KOPT-K1 (cell line): ENCODE data around the gene CTU2.

Experiments
- H3K27ac ChIP-seq: fragments of 200-600 bp; sonication (generic); 2 replicates; pipeline ENCODE4 v1.5.1; 2016; ENCODE audit warnings: antibody characterized with exemption, mild to moderate bottlenecking, low read depth, low read length; ENCODE audit not compliant: poor library complexity, severe bottlenecking
- H3K36me3 ChIP-seq: fragments of 200-600 bp; sonication (generic); 2 replicates; pipeline ENCODE4 v1.5.1; 2017; ENCODE audit warnings: antibody characterized with exemption, mild to moderate bottlenecking, low read length, moderate library complexity; ENCODE audit not compliant: insufficient read depth
- H3K9me3 ChIP-seq: fragments of 200-600 bp; sonication (generic); 2 replicates; pipeline ENCODE4 v1.5.1; 2017; ENCODE audit warnings: antibody characterized with exemption, low read length, mild to moderate bottlenecking; ENCODE audit not compliant: insufficient read depth, poor library complexity, severe bottlenecking

Gene CTU2

DNA sequence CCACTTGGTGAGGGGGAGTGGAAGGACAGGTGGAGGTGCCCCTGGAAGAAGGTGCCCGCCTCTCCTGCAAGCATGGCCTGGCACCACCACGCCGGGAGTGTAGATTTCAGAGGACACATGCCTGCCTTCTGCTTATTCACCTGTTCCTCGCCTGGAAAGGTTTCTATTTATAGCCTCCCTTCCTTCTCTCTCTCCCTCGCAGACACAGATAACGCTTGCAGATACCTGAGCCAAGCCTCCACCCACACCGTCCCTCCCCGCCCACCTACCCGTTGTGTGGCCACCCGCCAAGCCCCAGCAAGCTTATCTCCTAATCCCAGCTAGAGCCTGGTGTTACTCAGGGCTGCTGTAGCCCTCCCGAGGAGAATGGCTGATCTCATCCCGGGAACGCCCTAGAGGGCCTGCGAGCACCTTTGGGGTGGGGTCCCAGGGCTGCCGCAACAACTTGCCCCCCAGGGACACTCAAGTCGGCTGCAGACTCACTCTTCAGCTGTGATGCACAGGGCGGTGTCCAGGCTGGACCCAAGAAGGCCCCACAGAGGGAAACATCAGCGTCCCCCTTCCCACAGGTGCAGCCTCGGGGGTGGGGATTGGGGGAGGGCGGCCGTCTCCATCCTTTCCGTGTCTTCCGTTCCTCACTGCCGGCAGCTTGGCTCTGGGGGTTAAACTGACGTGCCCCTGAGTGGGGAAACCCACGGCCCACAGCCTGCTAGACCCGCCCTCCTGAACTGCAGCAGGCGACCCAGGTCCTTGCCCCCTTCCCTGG, 18.1 kb upstream of the CTU2 start:
- Histone ChIP-seq H3K9me3 (no peaks in the 10 kb centered on the region), H3K27ac (no peak overlapping the region), H3K36me3 (no peaks in the 10 kb centered on the region)

DNA sequence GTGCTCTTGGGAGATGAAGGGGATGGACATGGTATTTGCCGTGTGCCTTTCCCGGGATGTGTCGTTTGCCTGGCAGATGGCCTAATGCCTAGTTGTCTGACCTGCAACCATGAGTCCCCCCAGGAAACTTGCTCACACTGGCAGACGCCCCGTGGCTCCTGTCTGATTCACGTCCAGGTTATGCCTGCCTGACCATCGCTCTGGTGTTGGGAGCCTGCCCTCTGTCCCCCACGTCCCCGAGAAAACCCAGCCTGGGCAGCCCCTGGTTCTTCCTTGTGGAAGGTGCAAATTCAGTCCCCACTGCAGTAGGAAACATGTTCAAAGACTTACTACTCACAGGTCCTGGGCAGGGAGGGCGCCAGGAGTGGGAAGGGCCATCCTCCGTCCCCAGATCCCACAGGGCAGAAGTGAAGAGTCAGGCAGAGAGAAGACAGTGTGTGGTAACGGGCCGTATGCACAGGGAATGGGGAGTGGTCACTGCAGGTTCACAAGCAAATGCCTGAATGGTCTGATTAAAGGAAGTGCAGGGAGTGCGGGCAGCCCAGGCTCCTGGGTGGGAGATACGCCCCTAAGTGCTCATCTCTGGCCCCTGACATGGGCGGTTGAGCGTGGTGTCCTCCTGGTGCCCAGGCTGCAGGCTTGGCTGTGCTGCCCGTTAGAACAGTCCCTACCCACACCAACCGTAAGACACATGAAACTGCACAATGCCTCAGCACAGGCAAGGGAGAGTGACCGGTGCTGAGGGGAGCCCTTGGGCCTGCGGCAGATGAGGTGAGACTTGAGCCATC, 15.8 kb upstream of the CTU2 start:
- H3K9me3 ChIP-seq = no peaks in the 10 kb centered on the region

DNA sequence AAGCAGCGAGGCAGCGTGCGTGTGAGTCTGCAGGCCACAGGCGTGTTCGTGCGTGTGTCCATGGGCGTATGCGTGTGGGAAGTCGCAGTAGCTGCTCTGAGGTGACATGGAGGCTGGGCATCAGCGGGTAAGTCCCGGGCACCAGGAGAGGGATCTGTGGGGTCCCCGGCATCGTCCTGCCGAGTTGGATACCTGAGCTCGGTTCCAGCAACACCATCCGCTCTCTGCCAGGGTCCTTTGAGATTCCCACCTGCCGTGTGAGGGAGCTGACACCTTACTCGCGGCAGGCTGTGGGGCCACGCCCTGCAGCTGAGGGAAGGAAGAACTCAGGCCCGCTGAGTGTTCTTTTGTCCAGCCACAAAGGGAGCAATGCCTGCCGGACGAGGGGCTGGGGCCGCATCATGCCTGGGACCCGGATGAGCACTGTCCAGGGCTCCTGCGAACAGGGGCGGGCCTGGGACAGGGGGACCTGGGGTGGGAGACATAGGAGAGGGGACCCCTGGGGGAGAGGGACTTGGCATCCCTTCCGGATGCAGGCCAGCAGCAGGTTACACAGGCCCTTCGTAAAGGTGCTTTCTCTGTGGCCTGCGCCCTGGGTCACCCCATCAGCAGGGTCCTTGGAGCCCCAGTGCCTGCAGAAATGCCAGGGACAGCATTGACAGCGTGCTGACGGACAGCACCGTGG, 15.0 kb upstream of the CTU2 start:
- peaks cover 8% of the 10 kb centered on the region; the same call in 1 of the 2 replicates for H3K36me3 ChIP-seq
- H3K9me3 ChIP-seq = no peaks in the 10 kb centered on the region
- H3K27ac ChIP-seq = no peak overlapping the region

More for the DNA sequence above, 15.8 kb upstream of the CTU2 start:
- H3K27ac ChIP-seq = no peak overlapping the region
- peaks cover under 1% of the 10 kb centered on the region; the same call in 1 of the 2 replicates for H3K36me3 ChIP-seq

DNA sequence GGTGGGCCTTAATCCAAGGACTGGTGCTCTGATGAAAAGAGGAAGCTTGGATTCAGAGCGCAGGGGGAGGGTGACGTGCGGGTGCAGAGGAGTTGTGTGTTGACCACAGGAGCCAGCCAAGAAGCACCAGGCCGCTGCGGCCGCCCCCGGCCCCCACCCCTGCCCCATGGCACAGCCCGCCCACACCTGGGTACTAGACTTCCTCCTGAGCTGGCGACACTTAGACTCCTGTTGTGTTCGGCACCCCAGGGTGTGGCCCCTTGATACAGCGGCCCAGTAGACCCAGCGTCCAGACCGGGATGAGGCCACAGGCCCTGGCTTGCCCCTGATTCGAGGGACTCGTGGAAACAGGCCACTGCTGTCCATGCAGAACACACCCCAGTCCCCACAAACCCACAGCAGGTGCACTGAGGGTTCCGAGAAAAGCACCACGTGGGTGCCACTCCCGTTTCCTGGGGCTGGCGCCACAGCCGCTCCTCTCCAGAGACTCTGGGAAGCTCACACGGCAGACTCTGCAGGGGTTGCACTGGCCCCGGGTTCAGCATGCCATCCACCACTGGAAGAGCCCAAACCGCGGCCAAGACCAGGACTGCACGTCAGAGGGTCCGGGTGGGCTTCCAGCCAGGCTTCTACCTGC, 14.3 kb upstream of the CTU2 start:
- Histone ChIP-seq H3K27ac (peak overlapping the region; percentile 49), H3K36me3 (peaks cover 15% of the 10 kb centered on the region), H3K9me3 (no peaks in the 10 kb centered on the region)

DNA sequence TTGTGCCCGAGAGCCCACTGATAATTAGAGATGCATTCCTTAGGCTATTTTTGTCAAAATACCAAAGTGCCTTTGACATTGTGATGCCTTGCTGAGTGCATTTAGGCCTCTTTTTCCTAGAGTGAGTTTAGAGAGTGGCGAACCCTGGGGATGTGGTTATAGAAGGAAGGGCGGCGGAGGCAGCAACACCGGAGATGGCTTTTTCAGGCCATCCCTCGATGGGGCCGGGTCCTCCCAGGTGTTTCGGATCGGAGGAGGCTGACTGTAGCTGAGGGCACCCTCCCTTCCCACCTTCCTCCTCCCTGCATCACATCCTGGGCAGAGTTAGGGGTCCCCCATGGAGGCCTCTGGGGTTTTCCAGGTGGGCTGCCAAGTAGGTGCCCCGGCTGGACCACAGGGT, 13.4 kb upstream of the CTU2 start:
- Histone ChIP-seq H3K9me3 (no peaks in the 10 kb centered on the region), H3K36me3 (peaks cover 23% of the 10 kb centered on the region), H3K27ac (peak overlapping the region; percentile 49)

DNA sequence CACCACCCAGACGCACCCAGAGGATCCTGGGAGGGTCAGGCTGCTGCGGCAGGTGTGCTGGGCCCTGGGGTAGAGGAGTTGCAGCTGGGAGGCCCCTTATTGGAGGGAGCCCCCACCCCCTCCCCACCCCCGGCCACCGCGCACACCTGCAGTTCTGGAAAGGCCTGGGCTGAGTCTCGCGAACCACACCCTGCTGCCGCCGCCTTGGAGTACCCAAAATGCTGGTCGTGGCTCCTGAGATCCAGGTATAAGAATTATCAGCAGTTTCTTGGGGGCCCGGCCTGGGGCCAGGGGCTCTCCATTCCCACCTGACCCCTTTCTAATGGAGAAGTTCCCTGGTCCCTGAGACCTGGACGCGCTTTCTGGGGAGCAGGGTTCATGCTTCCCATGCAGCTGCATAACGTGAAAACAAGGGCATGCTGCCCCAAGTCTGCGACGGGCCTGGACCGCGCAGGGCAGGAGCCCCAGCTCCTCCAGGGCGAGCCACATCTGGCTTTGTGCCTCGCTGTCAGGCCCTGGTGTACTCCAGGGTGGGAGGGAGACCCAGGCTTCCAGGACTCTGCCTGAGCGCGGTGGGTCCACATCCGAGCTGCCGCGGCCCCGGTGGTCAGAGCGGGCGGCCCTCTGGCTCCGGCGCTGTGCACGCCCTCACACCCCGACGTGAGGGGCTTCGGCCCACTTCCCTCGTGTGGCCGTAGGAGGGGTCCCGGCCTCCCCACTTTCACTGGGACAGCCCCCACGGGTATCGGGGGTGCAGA, 12.7 kb upstream of the CTU2 start:
- Histone ChIP-seq H3K36me3 (peaks cover 30% of the 10 kb centered on the region), H3K27ac (peak overlapping the region; percentile 49)

DNA sequence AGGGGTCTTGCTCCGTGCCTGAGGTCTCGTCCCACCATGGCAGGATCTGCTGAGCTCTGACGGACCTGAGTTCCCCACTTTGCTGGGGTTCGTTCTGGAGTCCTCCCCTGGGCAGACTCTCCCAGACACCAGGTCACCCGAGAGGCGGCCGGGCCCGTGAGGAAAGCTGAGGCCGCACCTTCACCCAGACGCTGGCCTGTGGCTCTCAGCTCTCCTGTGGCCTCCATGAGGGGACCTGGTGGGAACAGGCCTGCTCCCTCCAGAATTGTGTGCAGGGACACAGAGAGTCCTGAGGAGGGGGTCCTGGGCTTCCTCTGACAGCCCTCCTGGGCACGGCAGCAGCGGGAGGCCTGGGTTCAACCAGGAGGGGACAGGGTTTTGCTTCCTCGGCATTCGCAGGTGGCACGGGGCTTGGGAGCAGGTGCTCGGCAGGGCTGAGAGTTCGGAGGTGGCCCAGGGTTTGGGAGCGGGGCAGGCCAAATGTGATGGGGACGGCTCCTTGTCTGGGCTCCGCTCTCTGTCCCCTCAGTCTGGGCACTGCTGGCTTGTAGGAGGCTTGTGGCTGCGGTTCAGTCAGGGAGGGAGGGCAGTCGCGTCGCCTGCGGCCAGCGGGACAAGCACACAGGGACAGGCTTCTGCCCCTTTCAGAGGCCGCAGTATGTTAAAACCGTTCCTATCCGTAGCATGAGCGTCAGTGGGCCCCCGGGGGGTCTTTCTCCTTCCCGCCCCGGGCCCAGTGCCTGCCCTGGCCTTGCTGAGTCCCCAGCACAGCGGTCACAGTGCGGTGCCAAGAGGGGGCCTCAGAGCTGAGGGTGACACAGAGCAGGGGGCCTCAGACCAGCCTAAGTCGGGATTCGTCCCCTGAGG, 11.8 kb upstream of the CTU2 start:
- peaks cover 39% of the 10 kb centered on the region for H3K36me3 ChIP-seq
- H3K27ac ChIP-seq = no peak overlapping the region
- H3K9me3 ChIP-seq = no peaks in the 10 kb centered on the region

More for the DNA sequence above, 12.7 kb upstream of the CTU2 start:
- no peaks in the 10 kb centered on the region for H3K9me3 ChIP-seq

DNA sequence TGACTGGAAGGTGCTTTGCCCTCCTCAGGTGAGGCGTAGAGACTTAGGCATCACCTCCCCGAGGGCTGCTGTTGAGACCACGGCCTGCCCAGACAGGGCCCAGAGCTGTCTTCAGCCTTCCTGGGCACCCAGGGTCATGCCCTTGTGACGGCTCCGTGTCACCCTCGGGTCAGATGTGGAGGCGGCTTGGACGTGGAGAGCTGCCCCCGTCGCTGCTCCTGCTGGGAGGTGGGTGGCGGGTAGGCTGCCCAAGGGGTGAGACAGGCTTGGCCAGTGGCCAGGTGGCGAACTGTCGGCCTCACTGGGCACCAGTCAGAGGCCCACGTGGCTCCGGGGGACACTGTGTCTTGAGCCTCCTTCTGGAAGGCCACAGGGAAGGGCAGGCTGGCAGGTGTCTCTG, 11.1 kb upstream of the CTU2 start:
- no peaks in the 10 kb centered on the region for H3K9me3 ChIP-seq
- H3K36me3 ChIP-seq = peaks cover 41% of the 10 kb centered on the region

DNA sequence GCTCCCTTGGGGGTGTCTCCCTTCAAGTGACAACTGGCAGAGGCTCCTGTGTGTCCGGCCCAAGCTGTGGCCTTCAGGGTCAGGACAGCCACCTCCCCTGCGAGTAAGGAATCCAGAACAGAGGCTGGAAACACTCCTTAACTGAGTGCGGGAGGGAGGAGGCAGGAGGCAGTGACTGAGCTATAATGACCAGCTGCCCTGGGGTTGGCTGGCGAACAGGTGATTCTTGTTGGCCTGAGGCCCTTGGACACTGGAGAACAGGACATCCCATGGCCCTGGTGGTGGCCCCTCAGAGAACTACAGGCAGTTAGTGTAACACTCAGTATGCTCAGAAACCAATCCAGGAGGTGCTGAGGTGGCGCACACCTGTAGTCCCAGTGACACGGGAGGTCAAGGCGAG, 10.6 kb upstream of the CTU2 start:
- Histone ChIP-seq H3K9me3 (no peaks in the 10 kb centered on the region), H3K36me3 (peaks cover 41% of the 10 kb centered on the region), H3K27ac (no peak overlapping the region)

More for the DNA sequence above, 11.1 kb upstream of the CTU2 start:
- H3K27ac ChIP-seq = no peak overlapping the region

DNA sequence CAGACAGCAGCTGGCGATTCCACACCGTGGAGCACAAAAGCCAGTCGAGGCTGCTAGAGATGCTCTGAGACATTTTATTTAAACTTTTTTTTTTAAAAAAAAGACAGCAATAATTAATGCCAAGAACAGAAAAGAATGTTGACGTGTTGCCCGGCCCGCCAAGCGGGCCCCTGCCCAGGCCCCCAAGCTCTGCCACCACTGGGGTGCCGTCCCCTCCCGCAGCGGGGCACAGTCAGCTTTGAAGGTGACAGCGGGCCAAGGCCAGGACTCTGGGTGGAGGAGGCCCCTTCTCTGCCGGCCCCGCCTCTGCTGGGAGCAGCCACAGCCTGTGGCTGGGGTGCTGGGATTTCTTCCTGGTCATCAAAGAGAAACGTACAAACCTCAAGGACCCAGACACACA, 9.9 kb upstream of the CTU2 start:
- Histone ChIP-seq H3K36me3 (peaks cover 41% of the 10 kb centered on the region), H3K27ac (no peak overlapping the region), H3K9me3 (no peaks in the 10 kb centered on the region)

DNA sequence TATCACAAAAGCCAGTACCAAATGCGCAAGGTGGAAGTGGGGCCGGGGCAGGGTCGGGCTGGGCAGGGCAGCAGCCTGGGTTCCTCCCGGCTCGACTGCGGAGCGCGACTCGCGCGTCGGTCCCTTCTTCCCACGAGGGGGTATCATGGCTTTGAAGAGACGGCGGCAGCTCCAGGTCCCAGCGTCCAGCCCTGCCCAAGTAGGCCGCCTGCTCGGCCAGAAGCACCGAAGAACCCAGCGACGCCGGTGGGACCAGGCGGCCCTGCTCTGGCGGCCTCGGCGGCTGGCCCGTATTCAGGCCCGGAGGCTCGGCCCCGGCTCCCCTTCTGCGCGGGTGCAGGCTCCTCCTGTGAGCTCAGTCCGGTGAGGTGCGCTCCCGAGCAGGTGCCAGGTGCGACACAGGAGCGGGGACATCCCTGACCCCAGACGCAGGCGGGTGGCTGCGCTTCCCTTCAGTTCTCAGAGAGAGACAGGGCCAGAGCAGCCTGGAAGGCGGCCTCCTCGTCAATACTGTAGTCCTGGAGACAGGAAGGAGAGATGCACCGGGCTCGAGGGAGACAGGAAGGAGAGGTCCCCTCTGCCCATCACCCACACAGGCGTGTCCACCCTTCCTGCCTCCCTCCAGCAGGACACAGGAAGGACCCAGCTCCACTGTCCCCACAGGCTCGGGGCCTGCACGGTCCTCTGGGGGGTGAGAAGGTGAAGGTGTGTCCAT, 9.0 kb upstream of the CTU2 start:
- Histone ChIP-seq H3K9me3 (no peaks in the 10 kb centered on the region), H3K27ac (no peak overlapping the region), H3K36me3 (peaks cover 41% of the 10 kb centered on the region)

DNA sequence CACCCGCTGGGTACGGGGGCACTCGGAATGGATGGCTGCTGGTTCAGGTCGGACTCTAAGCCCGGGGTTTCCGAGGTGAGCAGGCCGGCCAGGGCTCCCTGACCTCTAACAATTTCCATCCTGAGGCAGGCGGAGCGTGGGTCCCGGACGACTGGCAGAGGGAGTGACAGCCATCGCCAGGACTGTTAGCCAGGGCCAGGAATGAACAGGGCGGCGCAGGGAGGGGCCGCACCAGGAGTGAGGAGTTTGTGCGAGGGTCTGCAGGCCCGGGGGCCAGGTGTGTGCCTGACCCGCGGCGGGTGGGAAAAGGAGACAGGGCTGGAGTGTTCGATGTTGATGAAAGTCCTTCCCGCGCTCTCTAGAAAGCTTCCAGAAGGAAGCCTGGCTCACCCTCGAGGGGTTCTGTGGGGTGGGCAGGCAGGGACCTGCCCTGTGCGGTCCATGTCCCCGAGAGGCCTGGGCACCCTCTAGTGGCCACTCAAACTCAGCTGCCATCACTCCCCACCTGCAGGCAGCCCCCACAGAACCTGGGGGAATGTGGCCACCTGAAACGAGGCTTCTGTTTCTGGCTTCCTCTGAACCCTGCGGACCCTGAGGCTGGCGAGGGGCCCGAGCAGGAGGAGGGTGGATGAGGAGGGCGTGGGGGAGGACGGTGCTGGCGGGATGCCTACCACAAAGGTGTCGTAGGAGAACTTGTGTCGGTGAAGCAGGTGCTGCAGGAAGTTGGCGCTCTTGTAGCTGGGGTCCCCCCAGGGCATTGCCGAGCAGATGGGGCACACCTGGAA, 8.3 kb upstream of the CTU2 start:
- Histone ChIP-seq H3K27ac (peak overlapping the region; percentile 17), H3K9me3 (no peaks in the 10 kb centered on the region), H3K36me3 (peaks cover 41% of the 10 kb centered on the region)
